OCI-LY7 (cell line): ENCODE results near the gene CDK17. TPM values are rescaled to one million over a fixed set of nuclear protein-coding genes. Genes with fewer than 3 reads are reported as not detected.

ENCODE experiments used
- BruUV-seq: library from RNA; stranded (reverse); fragments of 400-500 nt; replicated peaks from 2 replicates; lab custom pipeline; 2021; lab: Mats Ljungman, UMichigan
- CTCF ChIA-PET: fragments of 300-600 bp; sonication (Branson Sonifier 250); formaldehyde crosslinking; loops from one replicate; lab custom pipeline; 2022; ENCODE audit warnings: antibody characterized with exemption; ENCODE audit not compliant: unreplicated experiment; lab: Charles Lee
- POLR2A ChIA-PET: fragments of 300-600 bp; sonication (Branson Sonifier 250); formaldehyde crosslinking; loops from one replicate; lab custom pipeline; 2022; ENCODE audit warnings: antibody characterized with exemption; lab: Charles Lee
- DNase-seq: peaks from one replicate; pipeline ENCODE4 v3.0.0-alpha.2; 2015; ENCODE audit warnings: low spot score
- H2AFZ ChIP-seq: fragments of 200-600 bp; sonication (generic), shearing (Covaris generic); 2 replicates; pipeline ENCODE4 v1.6.1; 2014; ENCODE audit warnings: mild to moderate bottlenecking, antibody characterized with exemption, low read length, moderate library complexity
- H3K27ac ChIP-seq: fragments of 200-600 bp; sonication (generic); 2 replicates; pipeline ENCODE4 v1.5.1; 2014; ENCODE audit warnings: mixed run types, low read depth, mild to moderate bottlenecking, moderate library complexity, low read length, inconsistent platforms; ENCODE audit not compliant: poor library complexity, severe bottlenecking
- H3K36me3 ChIP-seq: fragments of 200-600 bp; sonication (generic); 2 replicates; pipeline ENCODE4 v1.6.1; 2014; ENCODE audit warnings: mild to moderate bottlenecking, antibody characterized with exemption, low read length, moderate library complexity, mixed read lengths; ENCODE audit not compliant: insufficient read depth
- H3K4me1 ChIP-seq: fragments of 200-600 bp; sonication (generic); 2 replicates; pipeline ENCODE4 v1.5.1; 2014; ENCODE audit warnings: mild to moderate bottlenecking, low read length; ENCODE audit not compliant: insufficient read depth, poor library complexity, severe bottlenecking
- H3K4me2 ChIP-seq: fragments of 200-600 bp; sonication (generic); 2 replicates; pipeline ENCODE4 v1.6.1; 2014; ENCODE audit warnings: mild to moderate bottlenecking, low read length
- H3K4me3 ChIP-seq: fragments of 200-600 bp; sonication (generic); 2 replicates; pipeline ENCODE4 v1.5.1; 2014; ENCODE audit warnings: mild to moderate bottlenecking, low read depth, low read length; ENCODE audit not compliant: poor library complexity, severe bottlenecking
- H3K79me2 ChIP-seq: fragments of 200-600 bp; sonication (generic); 2 replicates; pipeline ENCODE4 v1.6.1; 2016; ENCODE audit warnings: low read depth, mild to moderate bottlenecking, low read length, moderate library complexity, mixed read lengths; ENCODE audit not compliant: insufficient read depth
- H3K9me2 ChIP-seq: fragments of 200-600 bp; sonication (generic); 2 replicates; pipeline ENCODE4 v1.6.1; 2016; ENCODE audit warnings: mild to moderate bottlenecking, low read length, mixed read lengths; ENCODE audit not compliant: insufficient read depth
- H3K9me3 ChIP-seq: fragments of 200-600 bp; sonication (generic); 2 replicates; pipeline ENCODE4 v1.6.1; 2014; ENCODE audit warnings: mild to moderate bottlenecking, mixed run types, low read length, mixed read lengths
- H4K20me1 ChIP-seq: fragments of 200-600 bp; sonication (generic); 2 replicates; pipeline ENCODE4 v1.6.1; 2014; ENCODE audit warnings: mild to moderate bottlenecking, antibody characterized with exemption, low read length, moderate library complexity, mixed read lengths; ENCODE audit not compliant: insufficient read depth
- CTCF ChIP-seq: fragments of 200-600 bp; sonication (generic); conservative IDR thresholded peaks from 2 replicates; pipeline ENCODE4 v1.5.1; 2014; ENCODE audit warnings: mild to moderate bottlenecking, antibody characterized with exemption, low read length, moderate library complexity, mixed read lengths
- EZH2phosphoT487 ChIP-seq: fragments of 200-600 bp; sonication (generic); IDR thresholded peaks from 2 replicates; pipeline ENCODE4 v1.6.1; 2018; ENCODE audit warnings: low read depth, borderline replicate concordance, mild to moderate bottlenecking, mixed run types, antibody characterized with exemption, low read length, moderate library complexity, mixed read lengths
- intact Hi-C: fragments of 100-400 bp; cut with micrococcal nuclease; formaldehyde crosslinking; loops from one replicate; pipeline ENCODE4 v1.10.0; 2022; ENCODE audit not compliant: unreplicated experiment
- total RNA-seq, 2 experiments: library from RNA; depleted of rRNA in 1 of 2; stranded (reverse); fragments of >200 nt in 1 of 2; shearing (Covaris generic) in 1 of 2; gene quantifications; 2 replicates each; pipeline ENCODE4 v1.2.3, GENCODE V29; 2014 to 2022

The CDK17 gene
- total RNA-seq, 2 experiments from 2014 or later, result 34.5 to 43.4 TPM

GRCh38 chr12:96327889-96328288 is 72.3 kb downstream of the CDK17 start:
- H3K79me2 ChIP-seq, result peaks cover 53% of the 10 kb centered on the region
- H3K27ac ChIP-seq, result peak overlapping the region; percentile 96
- peak overlapping the region; percentile 72 for H3K4me2 ChIP-seq
- peak; percentile 76 for DNase-seq
- ChIA-PET CTCF (interaction anchor here (0.6 to 1.4 kb wide), 3 partner anchors 8 to 69 kb away, joined by 3 to 4 read pairs (median 3); no protein-coding TSS in a partner anchor), POLR2A (interaction anchor here (0.6 to 3.6 kb wide), 11 partner anchors 10 to 127 kb away, joined by 3 to 27 read pairs (median 5); no protein-coding TSS in a partner anchor)
- H3K36me3 ChIP-seq, result peaks cover 58% of the 10 kb centered on the region
- peaks cover 76% of the 10 kb centered on the region for H3K4me1 ChIP-seq
- intact Hi-C loops, result loop anchor here (2.0 to 5.0 kb wide), 4 partner anchors 49 to 291 kb away; partner anchors contain the start of gene LTA4H
- TF ChIP-seq EZH2phosphoT487, result no peak
- TF ChIP-seq CTCF, result peak; percentile 57
- H3K9me2 ChIP-seq, result no peaks in the 10 kb centered on the region
- no TSS peak for BruUV-seq
- no peaks in the 10 kb centered on the region for H3K9me3 ChIP-seq
- H4K20me1 ChIP-seq, result no peaks in the 10 kb centered on the region
- H3K4me3 ChIP-seq, result peak overlapping the region; percentile 37
- no peak overlapping the region for H2AFZ ChIP-seq

GRCh38 chr12:96327346-96327745 is 72.9 kb downstream of the CDK17 start:
- BruUV-seq, result no TSS peak
- Histone ChIP-seq H3K9me2 (no peaks in the 10 kb centered on the region), H3K36me3 (peaks cover 60% of the 10 kb centered on the region), H4K20me1 (no peaks in the 10 kb centered on the region), H3K9me3 (peaks cover 1% of the 10 kb centered on the region; the same call in 1 of the 2 replicates), H3K79me2 (peaks cover 59% of the 10 kb centered on the region), H2AFZ (no peak overlapping the region), H3K4me3 (peak overlapping the region; percentile 56), H3K4me1 (peaks cover 76% of the 10 kb centered on the region), H3K4me2 (peak overlapping the region; percentile 83), H3K27ac (peak overlapping the region; percentile 96)
- ChIA-PET CTCF (interaction anchor here (0.6 to 1.4 kb wide), 2 partner anchors 9 to 70 kb away, joined by 3 read pairs; no protein-coding TSS in a partner anchor), POLR2A (interaction anchor here (0.6 to 3.6 kb wide), 11 partner anchors 10 to 188 kb away, joined by 3 to 27 read pairs (median 5); no protein-coding TSS in a partner anchor)
- intact Hi-C loops, result loop anchor here (2.0 to 5.0 kb wide), 4 partner anchors 49 to 290 kb away; partner anchors contain the start of gene LTA4H
- TF ChIP-seq CTCF (no peak), EZH2phosphoT487 (no peak)
- DNase-seq, result peak; percentile 93
